ENCODE results near the gene SNF8.

SNF8 gene

DNA sequence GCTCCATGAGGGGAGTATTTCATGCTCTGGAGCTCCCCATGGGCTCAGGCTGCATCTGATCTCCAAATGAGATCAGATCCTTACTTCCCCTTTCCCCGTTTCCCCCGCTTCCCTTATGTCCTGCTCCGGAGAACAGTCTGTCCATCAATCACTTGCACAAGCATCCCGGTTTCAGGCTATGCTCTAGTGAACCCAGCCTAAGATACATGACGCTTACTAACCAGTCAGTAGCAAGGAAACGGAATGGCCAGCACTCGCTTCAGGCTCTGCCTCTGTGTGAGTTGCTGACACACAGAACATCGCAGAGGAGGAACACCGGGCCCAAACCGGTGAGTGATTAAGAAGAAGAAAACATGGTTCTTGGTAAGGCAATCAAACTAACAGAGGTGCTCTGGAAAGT is 61.5 kb downstream of the SNF8 start:
- Mint-ChIP-seq H3K27ac (no peak overlapping the region), H3K4me1 (ENCODE audit: low read depth) (peaks cover 4% of the 10 kb centered on the region), H3K27me3 (no peaks in the 10 kb centered on the region), H3K36me3 (no peaks in the 10 kb centered on the region), H3K4me3 (no peak overlapping the region), H3K9me3 (ENCODE audit: low read depth) (no peaks in the 10 kb centered on the region)

DNA sequence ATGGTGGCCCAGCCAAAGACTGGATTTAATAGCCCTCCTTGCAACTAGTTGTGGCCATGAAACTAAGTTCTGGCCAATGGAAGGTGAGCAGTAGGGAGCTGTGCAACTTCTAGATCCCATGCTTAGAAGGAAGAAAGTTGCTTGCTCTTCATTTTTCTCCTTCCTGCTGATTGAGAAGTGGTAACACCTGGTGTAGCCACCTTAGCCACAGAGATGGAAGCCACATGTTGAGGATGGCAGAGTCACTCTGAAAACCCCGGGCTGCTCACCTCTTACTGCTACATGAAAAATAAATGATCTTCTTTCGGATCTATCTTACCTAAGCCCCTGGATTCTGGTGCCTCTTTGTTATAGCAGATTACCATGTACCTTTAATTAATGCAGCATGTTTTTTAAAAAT is 62.4 kb downstream of the SNF8 start:
- Mint-ChIP-seq H3K27ac (no peak overlapping the region), H3K4me1 (ENCODE audit: low read depth) (peaks cover 4% of the 10 kb centered on the region), H3K4me3 (no peak overlapping the region), H3K9me3 (ENCODE audit: low read depth) (no peaks in the 10 kb centered on the region), H3K36me3 (no peaks in the 10 kb centered on the region), H3K27me3 (peaks cover 2% of the 10 kb centered on the region)

All from activated naive CD8-positive, alpha-beta T cell (primary cell).